G401.6 (cell line): ENCODE data around the gene MAP3K14.

Source experiments
- FAIRE-seq: peaks from 2 replicates; lab custom pipeline; 2012; peaks lifted over from hg19 to GRCh38; lab: Jason Lieb, UNC

Gene MAP3K14

GRCh38 chr17:45232514-45233422, 84.1 kb downstream of the MAP3K14 start:
- FAIRE-seq: no peak

DNA sequence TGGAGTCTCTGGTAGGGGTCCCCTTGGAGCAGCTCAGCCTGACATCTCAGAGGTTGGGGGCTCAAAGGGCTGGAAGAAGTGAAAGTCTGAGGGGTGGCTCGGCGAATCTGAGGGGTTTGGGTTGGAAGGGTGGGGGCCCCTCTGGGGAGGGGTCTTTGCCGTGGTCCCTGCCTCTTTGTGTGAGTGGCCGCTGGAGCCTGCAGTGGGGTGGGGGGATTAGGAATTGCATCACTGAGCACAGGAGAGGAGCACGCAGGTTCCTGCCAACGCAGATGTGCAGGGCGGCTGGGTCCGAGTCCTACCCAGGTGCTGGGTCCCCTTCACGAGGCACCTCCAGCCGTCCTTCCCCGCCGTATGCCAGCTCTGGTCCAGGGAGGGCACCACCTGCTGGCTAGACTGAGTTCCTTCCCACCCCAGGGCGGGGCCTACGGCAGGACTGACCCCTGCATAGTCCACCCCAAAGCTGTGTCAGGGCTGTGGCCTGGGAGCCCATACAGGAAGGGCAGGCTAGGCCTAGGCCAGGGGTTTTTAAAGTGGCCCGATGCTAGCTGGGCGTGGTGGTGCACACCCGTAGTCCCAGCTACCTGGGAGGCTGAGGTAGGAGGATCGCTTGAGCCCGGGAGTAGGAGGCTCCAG, 85.2 kb downstream of the MAP3K14 start:
- no peak for FAIRE-seq

- FAIRE-seq: no peak
Measured at GRCh38 chr17:45230787-45231480, 85.9 kb downstream of the MAP3K14 start.

DNA sequence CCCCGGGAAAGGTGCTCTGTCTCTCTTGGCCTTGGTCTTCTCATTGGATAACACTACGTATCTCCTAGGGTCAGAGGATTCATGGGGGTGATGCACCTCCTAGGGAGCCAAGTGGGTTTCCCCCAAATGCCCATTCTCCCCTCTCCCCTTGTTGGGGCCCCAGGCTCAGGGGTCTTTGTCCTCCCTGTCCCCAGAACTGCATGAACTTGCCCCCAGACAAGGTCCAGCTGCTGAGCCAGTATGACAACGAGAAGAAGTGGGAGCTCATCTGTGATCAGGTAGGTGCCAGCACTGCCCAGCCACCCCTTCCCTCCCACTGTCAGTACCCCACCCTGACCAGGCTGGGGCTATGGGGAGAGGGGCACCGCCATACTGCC, 86.4 kb downstream of the MAP3K14 start:
- no peak for FAIRE-seq

- no peak for FAIRE-seq
Measured at GRCh38 chr17:45229681-45230409, 87.0 kb downstream of the MAP3K14 start.

- FAIRE-seq: no peak
Measured at GRCh38 chr17:45228763-45229539, 87.9 kb downstream of the MAP3K14 start.

DNA sequence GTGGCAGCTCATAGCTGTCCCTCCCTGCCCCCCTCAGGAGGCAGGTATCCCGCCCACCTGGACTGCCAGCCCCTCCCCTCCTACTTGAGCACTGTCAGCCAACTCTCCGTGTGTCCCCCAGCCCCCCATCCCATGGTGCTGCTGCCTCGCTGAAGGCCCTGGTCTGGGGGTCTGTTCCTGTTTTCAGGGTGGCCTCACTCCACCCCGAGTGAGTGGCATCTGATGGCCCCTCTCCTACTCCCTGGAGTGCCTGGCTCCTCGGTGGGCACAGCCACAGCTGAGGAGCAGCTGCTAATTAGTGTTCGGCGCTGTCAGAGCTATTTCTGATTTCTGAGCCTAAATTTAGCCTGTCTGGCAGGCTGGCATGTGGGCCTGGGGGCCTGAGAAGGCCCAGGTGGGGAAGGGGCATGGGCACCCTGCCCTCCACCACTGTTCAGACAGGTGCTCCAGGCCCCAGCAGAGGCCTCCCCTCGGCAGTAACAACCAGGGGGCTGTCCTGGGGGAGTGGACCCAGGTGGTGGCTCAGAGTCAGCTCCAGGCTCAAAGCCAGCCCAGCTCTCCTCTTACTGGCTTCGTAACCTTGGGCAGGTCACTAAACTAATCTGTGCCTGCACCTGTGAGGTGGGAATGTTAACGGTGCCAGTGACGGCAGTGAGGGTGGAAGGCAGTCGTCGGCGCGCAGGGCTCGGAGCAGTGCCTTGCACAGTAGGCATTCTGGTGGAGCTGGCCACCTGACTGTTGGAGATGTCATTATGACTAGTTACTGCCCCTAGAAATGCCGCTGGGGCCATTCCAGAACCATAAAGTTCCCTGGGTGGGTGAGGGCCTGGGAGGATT, 88.7 kb downstream of the MAP3K14 start:
- no peak for FAIRE-seq

- no peak for FAIRE-seq
Measured at GRCh38 chr17:45227101-45227925, 89.5 kb downstream of the MAP3K14 start.

GRCh38 chr17:45226576-45226975, 90.2 kb downstream of the MAP3K14 start:
- no peak for FAIRE-seq

GRCh38 chr17:45225964-45226530, 90.8 kb downstream of the MAP3K14 start:
- no peak for FAIRE-seq

GRCh38 chr17:45225051-45225700, 91.6 kb downstream of the MAP3K14 start:
- FAIRE-seq: no peak

- FAIRE-seq: no peak
Measured at GRCh38 chr17:45224671-45225050, 92.2 kb downstream of the MAP3K14 start.

DNA sequence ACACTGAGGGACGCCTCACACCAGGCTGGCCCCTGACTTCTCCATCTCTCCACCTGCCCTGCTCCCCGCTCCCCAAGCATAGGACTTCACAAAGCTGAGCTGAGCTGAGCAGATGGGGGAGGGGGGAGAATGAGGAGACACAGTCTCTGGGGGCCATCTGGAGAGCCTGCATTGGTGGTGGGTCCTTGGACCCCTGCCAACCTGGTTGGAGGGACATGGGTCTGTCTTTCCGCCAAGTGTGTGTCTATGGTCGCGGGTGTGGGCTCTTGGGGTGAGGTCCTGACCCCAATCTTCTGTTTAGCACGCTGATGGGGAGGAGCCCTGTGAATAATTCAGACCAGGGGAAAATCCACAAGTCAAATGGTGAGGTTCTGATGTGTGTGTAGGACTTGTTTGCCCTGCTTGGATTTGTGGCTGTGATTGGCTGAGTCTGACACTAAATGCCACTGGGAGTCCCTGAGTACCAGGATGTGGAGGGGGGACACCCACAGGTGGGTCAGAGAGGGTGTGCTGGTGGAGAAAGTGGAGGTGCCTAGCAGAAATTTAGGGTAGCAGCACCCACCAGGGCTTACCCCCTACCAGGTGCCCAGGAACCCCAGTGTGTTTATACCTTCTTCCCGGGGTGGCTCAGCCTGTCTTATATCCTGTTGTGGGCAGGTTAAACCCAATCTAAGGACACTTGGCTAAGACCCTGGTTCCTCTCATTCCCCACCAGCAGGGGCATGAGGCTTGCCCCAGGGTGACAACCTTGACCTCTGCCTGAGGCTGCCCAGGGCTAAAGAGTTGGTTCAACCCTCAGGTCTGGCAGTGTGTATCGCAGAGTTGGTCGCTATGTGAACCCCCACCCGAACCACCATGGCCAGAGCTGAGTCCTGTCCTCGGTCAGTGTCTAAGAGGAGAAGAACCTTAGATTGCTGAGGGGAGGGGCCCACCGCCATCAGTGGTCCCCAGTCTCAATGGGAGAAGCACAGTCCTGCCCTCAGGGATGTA, 93.0 kb downstream of the MAP3K14 start:
- no peak for FAIRE-seq

GRCh38 chr17:45222996-45223538, 93.8 kb downstream of the MAP3K14 start:
- FAIRE-seq: no peak

DNA sequence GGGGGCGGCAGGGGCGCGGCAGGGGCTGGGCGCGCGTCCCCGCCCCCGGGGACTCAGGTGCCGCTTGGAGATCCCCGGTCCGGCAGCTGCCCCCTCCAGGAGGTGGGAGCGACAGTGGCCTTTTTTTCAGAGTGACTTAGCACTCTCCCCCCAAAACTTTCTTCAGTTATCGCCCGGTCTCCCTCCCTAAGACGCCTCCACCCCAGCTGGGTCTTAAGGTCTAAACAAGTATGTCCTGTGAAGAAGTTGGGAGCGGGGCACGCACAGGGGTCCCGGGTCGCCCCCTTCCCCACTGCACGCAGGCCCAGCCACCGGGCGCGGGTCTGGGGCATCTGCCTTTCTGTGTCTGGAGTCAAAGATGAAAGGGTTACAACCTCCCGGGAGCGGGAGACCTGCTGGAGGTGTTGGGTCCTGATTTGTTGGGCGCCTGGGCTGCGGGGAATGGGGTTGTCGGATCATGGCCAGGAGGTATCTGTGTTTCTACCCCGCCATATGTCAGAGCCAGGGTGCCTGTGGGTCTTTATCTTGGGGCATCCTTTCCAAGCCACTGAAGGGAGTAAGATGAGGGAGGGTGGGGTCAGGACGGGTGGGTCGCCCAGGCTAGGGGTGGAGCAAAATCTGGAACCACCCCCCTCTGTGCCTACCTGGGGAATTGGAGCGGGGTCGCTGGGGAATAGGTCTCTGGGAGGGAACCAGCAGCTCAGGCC, 94.4 kb downstream of the MAP3K14 start:
- no peak for FAIRE-seq

DNA sequence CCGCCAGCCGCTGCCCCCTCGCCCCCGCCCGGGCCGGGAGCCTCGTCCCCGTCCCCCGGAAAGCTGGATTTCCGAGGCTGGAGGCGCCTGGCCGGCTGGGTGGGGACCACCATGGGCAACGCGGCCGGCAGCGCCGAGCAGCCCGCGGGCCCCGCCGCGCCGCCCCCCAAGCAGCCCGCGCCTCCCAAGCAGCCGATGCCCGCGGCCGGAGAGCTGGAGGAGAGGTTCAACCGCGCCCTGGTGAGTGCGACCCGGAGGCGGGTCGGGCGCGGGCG, 94.9 kb downstream of the MAP3K14 start:
- no peak for FAIRE-seq
